NB4 (cell line): ENCODE data around the gene MCTP1.

Experiments
- CTCF ChIP-seq: IDR thresholded peaks from one replicate; pipeline ENCODE4 v1.5.1; 2012; ENCODE audit warnings: low read depth, low read length
- MAX ChIP-seq: IDR thresholded peaks from 2 replicates; pipeline ENCODE4 v1.6.1; 2011; ENCODE audit warnings: low read depth, low read length
- POLR2A ChIP-seq: IDR thresholded peaks from 2 replicates; pipeline ENCODE4 v1.6.1; 2011; ENCODE audit warnings: mild to moderate bottlenecking; ENCODE audit not compliant: insufficient read length; ENCODE audit errors: extremely low read depth

- TF ChIP-seq CTCF (no peak), MAX (no peak), POLR2A (no peak)
Observed at GRCh38 chr5:95194856-95195255, 90.0 kb downstream of the MCTP1 start.
